Loucy (cell line): ENCODE results near the gene CD300LD.

ENCODE experiments used
- H2AFZ ChIP-seq: fragments of 200-600 bp; sonication (generic); 2 replicates; pipeline ENCODE4 v1.6.0; 2016; ENCODE audit warnings: antibody characterized with exemption, mild to moderate bottlenecking, low read length, moderate library complexity
- H3F3A ChIP-seq: fragments of 200-600 bp; 2 replicates; pipeline ENCODE4 v1.6.0; 2016; ENCODE audit warnings: antibody characterized with exemption, low read depth, mild to moderate bottlenecking
- H3K27me3 ChIP-seq: fragments of 200-600 bp; sonication (generic); 2 replicates; pipeline ENCODE4 v1.6.1; 2014; ENCODE audit warnings: low read length, mild to moderate bottlenecking; ENCODE audit not compliant: insufficient read depth, poor library complexity, severe bottlenecking
- H3K36me3 ChIP-seq: fragments of 200-600 bp; sonication (generic); 2 replicates; pipeline ENCODE4 v1.6.1; 2016; ENCODE audit warnings: low read length; ENCODE audit not compliant: insufficient read depth
- H3K4me1 ChIP-seq: fragments of 200-600 bp; sonication (generic); 2 replicates; pipeline ENCODE4 v1.5.1; 2014; ENCODE audit warnings: low read length, mild to moderate bottlenecking; ENCODE audit not compliant: insufficient read depth, poor library complexity, severe bottlenecking
- H3K4me2 ChIP-seq: fragments of 200-600 bp; sonication (generic); 2 replicates; pipeline ENCODE4 v1.6.0; 2014; ENCODE audit warnings: antibody characterized with exemption, low read length, low read depth, mild to moderate bottlenecking; ENCODE audit not compliant: poor library complexity, severe bottlenecking
- H3K4me3 ChIP-seq: fragments of 200-600 bp; sonication (generic); 2 replicates; pipeline ENCODE4 v1.5.1; 2014; ENCODE audit warnings: low read length, mild to moderate bottlenecking, mixed read lengths; ENCODE audit not compliant: poor library complexity, severe bottlenecking
- H3K79me2 ChIP-seq: fragments of 200-600 bp; sonication (generic); 2 replicates; pipeline ENCODE4 v1.6.1; 2014; ENCODE audit warnings: low read length; ENCODE audit not compliant: insufficient read depth
- H3K9ac ChIP-seq: fragments of 200-600 bp; sonication (generic); 2 replicates; pipeline ENCODE4 v1.6.0; 2014; ENCODE audit warnings: mild to moderate bottlenecking, low read depth, low read length, moderate library complexity; ENCODE audit not compliant: poor library complexity, severe bottlenecking
- H3K9me2 ChIP-seq: fragments of 200-600 bp; sonication (generic); replicated peaks from 2 replicates; pipeline ENCODE4 v1.6.1; 2016; ENCODE audit warnings: low read depth, low read length, mixed read lengths
- H3K9me3 ChIP-seq: fragments of 200-600 bp; sonication (generic); 2 replicates; pipeline ENCODE4 v1.6.1; 2014; ENCODE audit warnings: mild to moderate bottlenecking, antibody characterized with exemption, low read length, low read depth; ENCODE audit not compliant: insufficient read depth
- H4K20me1 ChIP-seq: fragments of 200-600 bp; sonication (generic); 2 replicates; pipeline ENCODE4 v1.6.0; 2014; ENCODE audit warnings: antibody characterized with exemption, low read length, mild to moderate bottlenecking; ENCODE audit not compliant: insufficient read depth, poor library complexity, severe bottlenecking
- CTCF ChIP-seq: fragments of 200-600 bp; sonication (generic); conservative IDR thresholded peaks from 2 replicates; pipeline ENCODE4 v1.5.1; 2014; ENCODE audit warnings: mild to moderate bottlenecking, antibody characterized with exemption, low read length
- EZH2phosphoT487 ChIP-seq: fragments of 200-600 bp; IDR thresholded peaks from 2 replicates; pipeline ENCODE4 v1.6.1; 2018; ENCODE audit warnings: antibody characterized with exemption, mild to moderate bottlenecking, moderate library complexity, borderline replicate concordance

Gene CD300LD

GRCh38 chr17:74595037-74595750, 3.1 kb upstream of the CD300LD start:
- TF ChIP-seq CTCF (no peak), EZH2phosphoT487 (no peak)
- no peaks in the 10 kb centered on the region for H3K27me3 ChIP-seq
- no peak overlapping the region for H3K4me2 ChIP-seq
- no peaks in the 10 kb centered on the region for H3F3A ChIP-seq
- no peaks in the 10 kb centered on the region for H3K79me2 ChIP-seq
- H2AFZ ChIP-seq = no peak overlapping the region
- H3K36me3 ChIP-seq = no peaks in the 10 kb centered on the region
- H3K9me3 ChIP-seq = no peaks in the 10 kb centered on the region
- H3K9ac ChIP-seq = no peak overlapping the region
- peaks cover 7% of the 10 kb centered on the region for H3K4me1 ChIP-seq
- H4K20me1 ChIP-seq = no peaks in the 10 kb centered on the region
- no peak overlapping the region for H3K4me3 ChIP-seq
- no peaks in the 10 kb centered on the region for H3K9me2 ChIP-seq

GRCh38 chr17:74591503-74591902, 580 bp downstream of the CD300LD start:
- Histone ChIP-seq H3K4me2 (no peak overlapping the region), H3K4me3 (no peak overlapping the region), H3K4me1 (no peaks in the 10 kb centered on the region), H3K9me2 (no peaks in the 10 kb centered on the region), H3K9ac (no peak overlapping the region), H2AFZ (no peak overlapping the region), H3K79me2 (no peaks in the 10 kb centered on the region), H3K9me3 (no peaks in the 10 kb centered on the region), H3K27me3 (no peaks in the 10 kb centered on the region), H3F3A (no peaks in the 10 kb centered on the region), H4K20me1 (no peaks in the 10 kb centered on the region), H3K36me3 (no peaks in the 10 kb centered on the region)
- TF ChIP-seq CTCF = no peak
- TF ChIP-seq EZH2phosphoT487 = no peak

DNA sequence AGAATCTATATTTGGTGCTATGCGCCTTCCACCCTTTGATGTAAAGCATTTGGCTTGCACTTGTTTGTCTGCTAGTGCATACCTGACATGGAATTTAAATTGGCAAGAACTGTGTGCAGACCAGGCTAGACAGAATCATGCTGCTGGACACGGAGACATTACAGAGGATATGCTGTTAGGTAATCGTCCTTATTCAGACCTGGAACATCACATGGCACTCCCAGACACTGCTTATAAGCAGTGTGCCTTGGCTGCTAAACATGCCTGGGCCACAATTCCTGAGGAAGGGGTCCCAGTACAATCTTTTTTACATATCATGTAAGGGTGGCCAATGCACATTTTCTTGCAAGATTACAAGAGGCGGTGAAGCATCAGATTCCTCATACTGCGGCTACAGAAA, 6.4 kb downstream of the CD300LD start:
- Histone ChIP-seq H3K9me2 (no peaks in the 10 kb centered on the region), H3K9me3 (no peaks in the 10 kb centered on the region), H3K9ac (no peak overlapping the region), H3K36me3 (no peaks in the 10 kb centered on the region), H3K4me3 (no peak overlapping the region), H3K4me2 (no peak overlapping the region), H4K20me1 (no peaks in the 10 kb centered on the region), H3F3A (no peaks in the 10 kb centered on the region), H3K79me2 (no peaks in the 10 kb centered on the region), H3K27me3 (no peaks in the 10 kb centered on the region), H3K4me1 (no peaks in the 10 kb centered on the region), H2AFZ (no peak overlapping the region)
- no peak for TF ChIP-seq EZH2phosphoT487
- TF ChIP-seq CTCF = no peak
